Neural crest cell (in vitro differentiated cells): Measurements from ENCODE around the gene ROBO4. TPM values are rescaled to one million over a fixed set of nuclear protein-coding genes. Genes with fewer than 3 reads are reported as not detected.

Experiments
- DNase-seq: peaks from one replicate; pipeline ENCODE4 v3.0.0; 2021; ENCODE audit warnings: low read depth, mixed read lengths, low spot score
- H3K27ac Mint-ChIP-seq: one replicate; pipeline ENCODE4 v1.8.0; 2021; ENCODE audit warnings: mild to moderate bottlenecking, mixed read lengths; ENCODE audit not compliant: unreplicated experiment
- H3K27me3 Mint-ChIP-seq: 2 replicates; pipeline ENCODE4 v1.8.0; 2021; ENCODE audit warnings: low read depth, mild to moderate bottlenecking, mixed read lengths
- H3K36me3 Mint-ChIP-seq: 2 replicates; pipeline ENCODE4 v1.8.0; 2021; ENCODE audit warnings: low read depth, mild to moderate bottlenecking, mixed read lengths
- H3K4me1 Mint-ChIP-seq: 2 replicates; pipeline ENCODE4 v1.8.0; 2021; ENCODE audit warnings: mixed read lengths
- H3K4me3 Mint-ChIP-seq: one replicate; pipeline ENCODE4 v1.8.0; 2021; ENCODE audit warnings: mild to moderate bottlenecking, mixed read lengths
- H3K9me3 Mint-ChIP-seq: 2 replicates; pipeline ENCODE4 v1.8.0; 2021; ENCODE audit warnings: mixed read lengths
- CTCF ChIP-seq: fragments of 200-600 bp; sonication (generic); conservative IDR thresholded peaks from 2 replicates; pipeline ENCODE4 v1.5.0; 2021; ENCODE audit warnings: antibody characterized with exemption, mild to moderate bottlenecking
- total RNA-seq: library from RNA; stranded (reverse); gene quantifications from 2 replicates; pipeline ENCODE4 v1.2.1, GENCODE V29; 2021

The ROBO4 gene
- total RNA-seq, 1 donor from 2014 or later: 0.05 TPM

- Mint-ChIP-seq H3K4me1 (peaks cover 4% of the 10 kb centered on the region), H3K27me3 (peaks cover 24% of the 10 kb centered on the region), H3K4me3 (no peak within 1 kb of the TSS), H3K36me3 (peaks cover 7% of the 10 kb centered on the region), H3K9me3 (peaks cover 3% of the 10 kb centered on the region), H3K27ac (no peak within 1 kb of the TSS)
- no peak for TF ChIP-seq CTCF
- DNase-seq: no peak
Measured at GRCh38 chr11:124918950-124919349, 21.3 kb upstream of the ROBO4 start, which contains the start of gene HEPN1. Gene HEPN1 (plus strand): TSS chr11:124919250.

GRCh38 chr11:124917115-124917637 lies 19.5 kb upstream of the ROBO4 start:
- Mint-ChIP-seq H3K27me3 (peaks cover 17% of the 10 kb centered on the region), H3K27ac (no peak overlapping the region), H3K4me1 (peaks cover 4% of the 10 kb centered on the region), H3K36me3 (peaks cover 7% of the 10 kb centered on the region), H3K9me3 (peaks cover 3% of the 10 kb centered on the region), H3K4me3 (no peak overlapping the region)
- TF ChIP-seq CTCF: no peak
- DNase-seq: no peak

- H3K4me3 Mint-ChIP-seq: no peak overlapping the region
- peaks cover 4% of the 10 kb centered on the region for H3K4me1 Mint-ChIP-seq
- no peak for TF ChIP-seq CTCF
- peaks cover 20% of the 10 kb centered on the region for H3K27me3 Mint-ChIP-seq
- DNase-seq: no peak
- H3K36me3 Mint-ChIP-seq: peaks cover 12% of the 10 kb centered on the region
- H3K9me3 Mint-ChIP-seq: peaks cover 9% of the 10 kb centered on the region
- H3K27ac Mint-ChIP-seq: no peak overlapping the region
Measured at GRCh38 chr11:124916370-124916710, 18.7 kb upstream of the ROBO4 start.

GRCh38 chr11:124915541-124916369 lies 18.1 kb upstream of the ROBO4 start:
- H3K4me3 Mint-ChIP-seq: no peak overlapping the region
- H3K4me1 Mint-ChIP-seq: peaks cover 2% of the 10 kb centered on the region
- no peak overlapping the region for H3K27ac Mint-ChIP-seq
- no peak for TF ChIP-seq CTCF
- peaks cover 12% of the 10 kb centered on the region for H3K36me3 Mint-ChIP-seq
- H3K9me3 Mint-ChIP-seq: peaks cover 9% of the 10 kb centered on the region
- DNase-seq: no peak
- peaks cover 20% of the 10 kb centered on the region for H3K27me3 Mint-ChIP-seq

GRCh38 chr11:124902616-124903015 lies 5.0 kb upstream of the ROBO4 start:
- no peak for DNase-seq
- Mint-ChIP-seq H3K36me3 (no peaks in the 10 kb centered on the region), H3K27ac (no peak overlapping the region), H3K9me3 (peaks cover 8% of the 10 kb centered on the region), H3K4me3 (no peak overlapping the region), H3K27me3 (peaks cover 56% of the 10 kb centered on the region), H3K4me1 (peaks cover 12% of the 10 kb centered on the region)
- TF ChIP-seq CTCF: no peak
